Measurements from ENCODE around the gene HACE1.

DNA sequence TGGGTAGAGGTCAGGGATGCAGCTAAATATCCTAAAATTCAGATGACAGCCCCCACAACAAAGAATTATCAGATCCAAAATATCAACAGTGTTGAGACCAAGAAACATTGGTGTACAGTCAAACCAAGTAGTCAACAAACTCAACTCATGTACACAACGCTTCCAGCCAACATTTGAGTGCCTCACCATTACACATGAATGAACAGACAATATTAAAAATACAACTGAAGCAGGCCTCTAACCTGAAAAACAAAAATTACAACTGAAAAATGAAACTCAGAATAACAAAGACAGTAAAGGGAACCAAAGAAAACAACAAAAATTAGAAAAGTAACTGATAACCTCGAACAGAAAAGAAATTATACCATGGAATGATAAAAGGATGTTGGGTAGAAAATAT is 46.2 kb downstream of the HACE1 start:
- TF ChIP-seq, protein P1, sequence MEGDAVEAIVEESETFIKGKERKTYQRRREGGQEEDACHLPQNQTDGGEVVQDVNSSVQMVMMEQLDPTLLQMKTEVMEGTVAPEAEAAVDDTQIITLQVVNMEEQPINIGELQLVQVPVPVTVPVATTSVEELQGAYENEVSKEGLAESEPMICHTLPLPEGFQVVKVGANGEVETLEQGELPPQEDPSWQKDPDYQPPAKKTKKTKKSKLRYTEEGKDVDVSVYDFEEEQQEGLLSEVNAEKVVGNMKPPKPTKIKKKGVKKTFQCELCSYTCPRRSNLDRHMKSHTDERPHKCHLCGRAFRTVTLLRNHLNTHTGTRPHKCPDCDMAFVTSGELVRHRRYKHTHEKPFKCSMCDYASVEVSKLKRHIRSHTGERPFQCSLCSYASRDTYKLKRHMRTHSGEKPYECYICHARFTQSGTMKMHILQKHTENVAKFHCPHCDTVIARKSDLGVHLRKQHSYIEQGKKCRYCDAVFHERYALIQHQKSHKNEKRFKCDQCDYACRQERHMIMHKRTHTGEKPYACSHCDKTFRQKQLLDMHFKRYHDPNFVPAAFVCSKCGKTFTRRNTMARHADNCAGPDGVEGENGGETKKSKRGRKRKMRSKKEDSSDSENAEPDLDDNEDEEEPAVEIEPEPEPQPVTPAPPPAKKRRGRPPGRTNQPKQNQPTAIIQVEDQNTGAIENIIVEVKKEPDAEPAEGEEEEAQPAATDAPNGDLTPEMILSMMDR (IDR thresholded peaks at IDR 0.05; ENCODE audit: borderline replicate concordance, extremely low read depth, low read length, poor library complexity, severe bottlenecking): no peak
- TF ChIP-seq EZH2 (IDR thresholded peaks at IDR 0.05; ENCODE audit: borderline replicate concordance, low read depth, low read length, severe bottlenecking): no peak
